ENCODE results near the gene COL5A1.

Gene COL5A1

GRCh38 chr9:134775081-134775951 lies 133.7 kb downstream of the COL5A1 start:
- DNase-seq, result no peak

GRCh38 chr9:134776080-134776796 lies 134.6 kb downstream of the COL5A1 start:
- DNase-seq, result no peak

GRCh38 chr9:134777153-134777552 lies 135.6 kb downstream of the COL5A1 start:
- no peak for DNase-seq

GRCh38 chr9:134778156-134778555 lies 136.6 kb downstream of the COL5A1 start:
- no peak for DNase-seq

- DNase-seq, result no peak
These were observed 137.3 kb downstream of the COL5A1 start for GRCh38 chr9:134778841-134779411.

GRCh38 chr9:134779640-134780039 lies 138.0 kb downstream of the COL5A1 start:
- DNase-seq, result no peak

GRCh38 chr9:134781591-134782302 lies 140.1 kb downstream of the COL5A1 start:
- no peak for DNase-seq

GRCh38 chr9:134782921-134783698 lies 141.5 kb downstream of the COL5A1 start:
- DNase-seq, result no peak

- DNase-seq, result no peak
These were observed 142.1 kb downstream of the COL5A1 start for GRCh38 chr9:134783699-134784039.

GRCh38 chr9:134784577-134785305 lies 143.1 kb downstream of the COL5A1 start:
- no peak for DNase-seq

- no peak for DNase-seq
These were observed 143.9 kb downstream of the COL5A1 start for GRCh38 chr9:134785325-134786108.

- no peak for DNase-seq
These were observed 146.3 kb downstream of the COL5A1 start for GRCh38 chr9:134787601-134788531.

- DNase-seq, result no peak
These were observed 147.6 kb downstream of the COL5A1 start for GRCh38 chr9:134789168-134789567.

- DNase-seq, result no peak
These were observed 149.4 kb downstream of the COL5A1 start for GRCh38 chr9:134791009-134791408.

GRCh38 chr9:134792627-134793026 lies 151.0 kb downstream of the COL5A1 start:
- no peak for DNase-seq

- DNase-seq, result no peak
These were observed 151.9 kb downstream of the COL5A1 start for GRCh38 chr9:134793288-134794188.

GRCh38 chr9:134794663-134795370 lies 153.2 kb downstream of the COL5A1 start:
- DNase-seq, result no peak

GRCh38 chr9:134795446-134795845 lies 153.8 kb downstream of the COL5A1 start:
- DNase-seq, result no peak
